Measurements from ENCODE around the gene HCN3. TPM values are rescaled to one million over a fixed set of nuclear protein-coding genes. Genes with fewer than 3 reads are reported as not detected.

HCN3 gene
- total RNA-seq, 1 experiment from 2014 or later, result 5.4 TPM

DNA sequence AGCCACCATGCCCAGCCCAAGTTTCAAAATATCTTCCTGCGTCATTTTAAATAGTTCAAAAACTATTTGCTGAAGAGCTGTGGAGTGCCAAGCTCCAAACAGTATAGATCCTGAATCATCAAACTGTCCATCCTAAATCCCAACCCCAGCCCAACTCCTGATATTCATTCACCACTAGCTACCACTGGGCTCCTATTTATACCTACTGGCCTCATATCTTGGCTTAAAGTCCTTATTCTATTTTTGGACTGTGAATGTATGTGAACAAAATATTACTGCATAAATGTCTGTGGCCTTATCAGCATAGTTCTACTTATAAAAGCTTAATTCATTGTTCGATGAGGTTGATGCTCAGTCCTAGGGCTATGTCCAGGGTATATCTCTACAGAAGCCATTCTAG is 9.9 kb upstream of the HCN3 start:
- Mint-ChIP-seq H3K27me3 (ENCODE audit: low read depth) (no peaks in the 10 kb centered on the region), H3K36me3 (ENCODE audit: insufficient read depth in 1 of 3, low read depth in 3 of 3) (peaks cover 70 to 95% (median 93%) of the 10 kb centered on the region in 3 experiments; a peak in 6 of 7 replicates), H3K27ac (no peak overlapping the region), H3K4me3 (no peak overlapping the region), H3K9me3 (no peaks in the 10 kb centered on the region), H3K4me1 (peaks cover 8 to 12% of the 10 kb centered on the region in 2 experiments)
- H2AFZ ChIP-seq (ENCODE audit: low read length), result no peak overlapping the region
- no peaks in the 10 kb centered on the region for H4K20me1 ChIP-seq (ENCODE audit: control insufficient read depth, insufficient read depth, insufficient read length)
- no peak overlapping the region for H4K8ac ChIP-seq (replicated peaks; ENCODE audit: insufficient read length, low read depth, low read length)
- H2BK5ac ChIP-seq (ENCODE audit: insufficient read length, low read length), result no peak overlapping the region
- H2BK120ac ChIP-seq (ENCODE audit: low read depth, low read length, poor library complexity, severe bottlenecking), result no peak overlapping the region
- H3K14ac ChIP-seq (ENCODE audit: insufficient read depth, low read length), result no peak overlapping the region
- H2BK20ac ChIP-seq (ENCODE audit: low read depth, low read length, poor library complexity, severe bottlenecking), result no peak overlapping the region
- H2AK5ac ChIP-seq (ENCODE audit: insufficient read length, low read length), result no peak overlapping the region
- H3K23ac ChIP-seq (ENCODE audit: insufficient read length, low read depth, low read length), result no peak overlapping the region
- H3K56ac ChIP-seq (ENCODE audit: insufficient read length, low read depth, low read length), result no peak overlapping the region
- H3K27me3 ChIP-seq (ENCODE audit: insufficient read depth, low read length), result no peaks in the 10 kb centered on the region
- no peak for DNase-seq
- H4K5ac ChIP-seq (ENCODE audit: insufficient read length, low read depth, low read length), result no peak overlapping the region
- H2BK12ac ChIP-seq (ENCODE audit: insufficient read length, low read depth, low read length), result no peak overlapping the region
- no peak overlapping the region for H3K4ac ChIP-seq (ENCODE audit: low read depth, low read length)
- H4K91ac ChIP-seq (ENCODE audit: insufficient read length, low read depth, low read length), result no peak overlapping the region
- peaks cover 6% of the 10 kb centered on the region for H3K79me2 ChIP-seq (ENCODE audit: insufficient read depth, low read length)
- TF ChIP-seq, protein P1, sequence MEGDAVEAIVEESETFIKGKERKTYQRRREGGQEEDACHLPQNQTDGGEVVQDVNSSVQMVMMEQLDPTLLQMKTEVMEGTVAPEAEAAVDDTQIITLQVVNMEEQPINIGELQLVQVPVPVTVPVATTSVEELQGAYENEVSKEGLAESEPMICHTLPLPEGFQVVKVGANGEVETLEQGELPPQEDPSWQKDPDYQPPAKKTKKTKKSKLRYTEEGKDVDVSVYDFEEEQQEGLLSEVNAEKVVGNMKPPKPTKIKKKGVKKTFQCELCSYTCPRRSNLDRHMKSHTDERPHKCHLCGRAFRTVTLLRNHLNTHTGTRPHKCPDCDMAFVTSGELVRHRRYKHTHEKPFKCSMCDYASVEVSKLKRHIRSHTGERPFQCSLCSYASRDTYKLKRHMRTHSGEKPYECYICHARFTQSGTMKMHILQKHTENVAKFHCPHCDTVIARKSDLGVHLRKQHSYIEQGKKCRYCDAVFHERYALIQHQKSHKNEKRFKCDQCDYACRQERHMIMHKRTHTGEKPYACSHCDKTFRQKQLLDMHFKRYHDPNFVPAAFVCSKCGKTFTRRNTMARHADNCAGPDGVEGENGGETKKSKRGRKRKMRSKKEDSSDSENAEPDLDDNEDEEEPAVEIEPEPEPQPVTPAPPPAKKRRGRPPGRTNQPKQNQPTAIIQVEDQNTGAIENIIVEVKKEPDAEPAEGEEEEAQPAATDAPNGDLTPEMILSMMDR (conservative IDR thresholded peaks at IDR 0.05), result no peak
- no peak overlapping the region for H2BK15ac ChIP-seq (ENCODE audit: low read depth, low read length)
- H3K9ac ChIP-seq (ENCODE audit: extremely low read depth, insufficient read length, low read length), result no peak overlapping the region
- no CpG with 5 or more reads among the region's 2 CpGs for WGBS (ENCODE audit: extremely low coverage, insufficient read length, low lambda C conversion rate)
- peaks cover 2% of the 10 kb centered on the region for H3K79me1 ChIP-seq (ENCODE audit: insufficient read depth, low read depth, low read length, poor library complexity, severe bottlenecking)
- H3K23me2 ChIP-seq (ENCODE audit: insufficient read length, low read depth, low read length, poor library complexity, severe bottlenecking), result no peaks in the 10 kb centered on the region
- H3K27ac ChIP-seq (ENCODE audit: insufficient read length, low read depth, low read length), result no peak overlapping the region
- H3K4me1 ChIP-seq (ENCODE audit: insufficient read depth, low read length), result peaks cover 3% of the 10 kb centered on the region
- H3K4me2 ChIP-seq (ENCODE audit: insufficient read depth, insufficient read length, low read length), result no peak overlapping the region
- no peaks in the 10 kb centered on the region for H3K9me3 ChIP-seq (ENCODE audit: control insufficient read depth, low read depth, low read length)
- no peak overlapping the region for H3T11ph ChIP-seq (ENCODE audit: low read length)
- no peak overlapping the region for H3K18ac ChIP-seq (ENCODE audit: insufficient read length, low read depth, low read length)

Measured in H9 (cell line).